Inflammatory macrophage treated with lipopolysaccharide for 1 hour (primary cell): ENCODE data around the gene HNMT.

Experiments used
- DNase-seq, 2 donors: peaks; one replicate each; pipeline ENCODE4 v3.0.0-alpha.2; 2020 to 2022

The HNMT gene

DNA sequence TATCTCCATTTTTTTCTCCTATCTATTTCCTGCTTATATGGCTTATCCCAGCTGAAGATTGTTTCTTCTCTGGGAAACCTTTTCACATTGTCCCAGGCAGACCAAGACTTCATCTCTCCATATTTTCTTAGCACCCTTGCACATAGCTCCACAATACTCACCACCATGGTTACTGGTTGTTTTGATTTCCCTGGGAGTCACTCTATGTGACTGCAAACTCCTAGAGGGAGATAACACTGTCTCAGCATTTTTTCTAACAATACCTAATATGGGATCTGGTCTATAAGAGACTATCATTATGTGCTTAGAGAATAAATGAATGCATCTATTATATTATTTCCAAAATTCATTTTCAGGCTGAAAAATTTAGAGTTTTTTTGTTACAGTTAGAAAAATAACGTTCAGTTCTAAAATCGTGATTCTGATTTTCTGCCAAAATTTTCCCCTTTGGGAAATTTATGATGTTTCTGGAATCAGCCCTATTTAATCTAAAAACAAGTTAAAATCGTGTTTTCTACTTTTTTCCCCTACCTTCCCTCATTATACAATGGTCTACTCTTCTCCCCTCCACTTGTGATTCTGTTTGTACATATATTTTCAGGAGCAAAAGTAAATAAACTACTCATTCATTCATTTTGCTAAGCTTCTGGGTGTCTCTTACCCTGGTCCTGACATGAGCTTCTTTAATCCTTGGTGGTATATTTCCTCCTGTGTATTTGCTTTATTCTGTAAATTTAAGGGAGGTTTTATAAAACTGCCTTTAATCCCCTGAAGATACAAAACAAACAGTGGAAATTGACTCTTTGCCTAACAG lies 95.4 kb downstream of the HNMT start:
- no peak for DNase-seq

DNA sequence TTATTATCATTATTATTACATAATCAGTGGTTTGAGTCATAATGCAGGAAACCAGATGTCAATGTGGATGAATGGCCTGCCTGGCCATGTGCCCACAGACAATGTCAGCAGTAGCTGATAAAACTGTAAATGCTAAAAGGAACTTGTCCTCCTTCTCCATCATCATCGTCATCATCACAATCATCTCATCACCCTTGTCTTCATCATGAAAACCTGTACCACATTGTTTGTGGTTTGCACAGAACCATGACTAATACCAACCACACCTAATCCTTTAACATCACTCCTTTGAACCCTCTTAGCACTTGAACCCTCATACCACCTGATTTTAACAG lies 96.0 kb downstream of the HNMT start:
- peak; percentile 12 to 18 for DNase-seq

GRCh38 chr2:138061961-138062360 lies 97.7 kb downstream of the HNMT start:
- DNase-seq = no peak

DNA sequence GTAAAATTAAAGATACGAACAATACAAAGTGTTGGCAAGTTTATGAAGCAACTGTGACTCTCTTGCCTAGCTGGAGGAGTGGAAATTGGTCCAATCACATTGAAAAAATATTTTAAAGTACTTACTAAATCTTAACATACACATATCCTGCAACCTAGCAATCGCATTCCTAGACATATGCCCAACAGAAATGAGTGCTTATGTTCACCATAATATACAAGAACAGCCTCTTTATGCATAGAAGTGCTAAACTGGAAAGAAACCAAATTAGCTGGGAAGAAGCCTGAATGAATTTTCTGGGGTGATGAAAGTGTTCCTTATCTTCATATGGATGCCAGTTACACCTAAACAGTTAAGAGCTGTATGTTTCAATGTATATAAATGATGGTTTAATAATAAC lies 98.9 kb downstream of the HNMT start:
- DNase-seq = no peak
